Measurements from ENCODE around the gene GNPAT.

GNPAT gene

DNA sequence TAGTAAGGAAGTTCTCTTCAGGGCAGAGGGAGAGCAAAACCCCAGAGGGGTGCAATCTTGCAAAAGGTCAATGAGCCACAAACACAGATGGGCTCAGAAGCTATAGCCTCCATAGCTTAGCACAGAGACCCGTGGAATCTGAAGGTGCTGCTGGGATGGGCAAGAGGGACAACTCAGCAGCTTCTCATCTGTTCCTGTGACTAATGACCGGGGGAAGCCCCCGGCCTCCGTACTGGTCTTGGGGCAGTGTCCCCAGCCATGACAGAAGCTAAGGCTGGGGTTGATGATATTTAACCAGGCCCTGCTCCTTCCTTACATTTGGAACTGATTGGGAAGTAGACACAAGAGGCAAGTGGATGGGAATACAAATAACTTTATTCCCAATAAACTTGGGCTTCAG lies 77.6 kb downstream of the GNPAT start:
- DNase-seq = no peak

DNA sequence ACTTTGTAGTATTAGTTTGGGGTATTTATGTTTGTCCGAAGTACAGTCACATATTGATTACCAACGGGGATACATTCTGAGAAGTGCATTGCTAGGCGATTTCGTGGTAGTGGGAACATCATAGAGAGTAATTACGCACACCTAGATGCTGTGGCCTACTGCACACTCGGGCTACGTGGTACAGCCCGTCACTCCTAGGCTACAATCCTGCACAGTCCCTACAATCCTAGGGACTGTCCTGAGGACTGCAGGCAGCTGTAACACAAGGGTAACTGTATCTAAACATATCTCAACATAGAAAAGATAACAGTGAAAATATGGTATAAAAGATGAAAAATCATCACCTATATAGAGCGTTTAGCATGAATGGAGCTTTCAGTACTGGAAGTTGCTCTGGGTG lies 78.1 kb downstream of the GNPAT start:
- DNase-seq = no peak

DNA sequence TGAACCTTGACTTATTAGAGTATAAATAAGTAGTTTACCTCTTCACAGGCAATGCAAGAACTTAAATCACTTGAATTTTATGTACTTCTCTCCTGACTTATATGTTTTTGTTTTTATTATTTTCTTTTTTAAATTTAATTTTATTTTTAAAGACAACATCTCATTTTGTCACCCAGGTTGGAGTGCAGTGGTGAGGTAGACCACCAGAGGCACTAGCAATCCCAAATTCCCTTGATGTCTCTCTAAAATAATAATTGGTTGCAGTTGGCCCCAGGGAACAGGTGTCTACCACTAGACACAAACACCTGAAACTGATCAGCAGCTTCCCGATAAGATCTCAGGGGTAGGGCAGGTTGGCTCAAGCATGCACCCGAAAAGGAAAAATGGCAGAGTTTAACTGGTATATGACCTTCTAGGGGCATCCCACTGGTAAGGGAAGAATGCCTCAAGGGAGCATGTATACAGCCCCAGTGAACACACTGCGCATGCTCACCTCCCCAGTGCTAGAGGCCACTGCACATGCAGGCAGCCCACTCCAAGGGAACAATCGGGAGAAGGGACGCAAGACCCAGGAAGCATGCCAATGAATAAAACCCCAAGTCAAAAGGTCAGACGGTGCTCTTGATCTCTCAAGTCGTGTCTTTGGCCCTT lies 82.0 kb downstream of the GNPAT start:
- no peak for DNase-seq

DNA sequence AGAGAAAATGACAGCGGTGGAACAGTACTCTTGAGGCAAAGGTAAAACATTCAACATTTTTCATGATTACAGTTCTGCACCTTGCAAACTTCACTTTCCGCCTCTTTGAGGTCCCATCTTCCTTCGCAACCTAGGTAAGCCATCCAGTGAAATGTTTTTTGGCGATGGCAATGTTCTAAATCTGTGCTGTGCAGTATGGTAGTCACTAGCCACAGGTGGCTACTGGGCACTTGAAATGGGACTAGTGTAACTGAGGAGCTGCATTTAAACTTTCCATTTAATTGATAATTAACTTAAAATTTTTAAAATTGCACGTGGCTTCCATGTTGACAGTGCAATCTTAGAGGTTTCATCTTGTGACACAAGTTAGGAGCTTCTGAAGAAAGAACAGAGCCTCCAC lies 83.6 kb downstream of the GNPAT start:
- DNase-seq = no peak

DNA sequence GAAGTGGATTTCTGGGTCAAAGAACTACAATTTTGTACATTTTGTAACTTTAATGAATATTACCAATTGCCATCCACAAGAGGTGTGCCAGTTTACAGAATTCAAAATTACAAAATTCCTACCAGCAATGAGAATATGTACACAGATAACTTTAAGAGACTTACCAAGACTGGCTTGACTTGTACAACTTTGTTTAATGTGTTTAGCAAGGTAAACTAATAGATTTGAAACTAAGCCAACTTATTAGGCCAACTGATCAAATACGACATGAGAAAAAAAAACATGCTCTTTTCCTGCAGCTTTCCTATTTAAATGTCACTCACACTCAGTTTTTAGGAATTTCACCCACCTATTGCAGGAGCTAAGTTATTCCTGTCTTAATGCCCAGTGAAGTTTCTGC lies 85.2 kb downstream of the GNPAT start:
- no peak for DNase-seq

All from retina (tissue), 1 donor.